PC-9 (cell line): ENCODE data around the gene RPL13A.

Experiments
- CTCF ChIP-seq: fragments of 200-600 bp; sonication (generic); conservative IDR thresholded peaks from 2 replicates; pipeline ENCODE4 v1.6.1; 2017; ENCODE audit warnings: mixed run types, antibody characterized with exemption, mild to moderate bottlenecking, moderate library complexity
- EZH2 ChIP-seq: fragments of 200-600 bp; sonication (generic); IDR thresholded peaks from 2 replicates; pipeline ENCODE4 v1.8.0; 2017; ENCODE audit warnings: antibody characterized with exemption, low read depth

- TF ChIP-seq CTCF (no peak), EZH2 (no peak)
Observed at GRCh38 chr19:49441960-49442350, 45.5 kb upstream of the RPL13A start.
